ENCODE measurements around the gene CRADD.

The CRADD gene

GRCh38 chr12:93670104-93670503 is 7.1 kb upstream of the CRADD start:
- DNase-seq (ENCODE audit: extremely low read depth in 1 of 2, low read depth in 1 of 2): no peak

GRCh38 chr12:93671044-93671443 is 6.1 kb upstream of the CRADD start:
- DNase-seq (ENCODE audit: extremely low read depth in 1 of 2, low read depth in 1 of 2): no peak

GRCh38 chr12:93673084-93673483 is 4.1 kb upstream of the CRADD start:
- no peak for DNase-seq (ENCODE audit: extremely low read depth in 1 of 2, low read depth in 1 of 2)

- no peak for DNase-seq (ENCODE audit: extremely low read depth in 1 of 2, low read depth in 1 of 2)
Observed at GRCh38 chr12:93674386-93674785, 2.8 kb upstream of the CRADD start.

GRCh38 chr12:93676408-93677194 is 574 bp upstream of the CRADD start:
- no peak for DNase-seq (ENCODE audit: extremely low read depth in 1 of 2, low read depth in 1 of 2)

- no peak for DNase-seq (ENCODE audit: extremely low read depth in 1 of 2, low read depth in 1 of 2)
Observed at GRCh38 chr12:93678779-93679178, 1.6 kb downstream of the CRADD start.

GRCh38 chr12:93679308-93679925 is 2.2 kb downstream of the CRADD start:
- DNase-seq (ENCODE audit: extremely low read depth in 1 of 2, low read depth in 1 of 2): no peak

GRCh38 chr12:93680006-93680405 is 2.8 kb downstream of the CRADD start:
- DNase-seq (ENCODE audit: extremely low read depth in 1 of 2, low read depth in 1 of 2): no peak

GRCh38 chr12:93682846-93683261 is 5.7 kb downstream of the CRADD start:
- no peak for DNase-seq (ENCODE audit: extremely low read depth in 1 of 2, low read depth in 1 of 2)

GRCh38 chr12:93683410-93683809 is 6.2 kb downstream of the CRADD start:
- no peak for DNase-seq (ENCODE audit: extremely low read depth in 1 of 2, low read depth in 1 of 2)

GRCh38 chr12:93684716-93685115 is 7.5 kb downstream of the CRADD start:
- DNase-seq (ENCODE audit: extremely low read depth in 1 of 2, low read depth in 1 of 2): no peak

GRCh38 chr12:93686572-93687356 is 9.6 kb downstream of the CRADD start:
- no peak for DNase-seq (ENCODE audit: extremely low read depth in 1 of 2, low read depth in 1 of 2)

- DNase-seq (ENCODE audit: extremely low read depth in 1 of 2, low read depth in 1 of 2): no peak
Observed at GRCh38 chr12:93689076-93689834, 12.1 kb downstream of the CRADD start.

GRCh38 chr12:93696462-93696861 is 19.3 kb downstream of the CRADD start:
- no peak for DNase-seq (ENCODE audit: extremely low read depth in 1 of 2, low read depth in 1 of 2)

- DNase-seq (ENCODE audit: extremely low read depth in 1 of 2, low read depth in 1 of 2): no peak
Observed at GRCh38 chr12:93698307-93699092, 21.3 kb downstream of the CRADD start.

GRCh38 chr12:93699271-93700145 is 22.3 kb downstream of the CRADD start:
- DNase-seq (ENCODE audit: extremely low read depth in 1 of 2, low read depth in 1 of 2): no peak

GRCh38 chr12:93702707-93703315 is 25.6 kb downstream of the CRADD start:
- DNase-seq (ENCODE audit: extremely low read depth in 1 of 2, low read depth in 1 of 2): no peak

GRCh38 chr12:93704122-93704521 is 26.9 kb downstream of the CRADD start:
- DNase-seq (ENCODE audit: extremely low read depth in 1 of 2, low read depth in 1 of 2): no peak

GRCh38 chr12:93704625-93705024 is 27.4 kb downstream of the CRADD start:
- DNase-seq (ENCODE audit: extremely low read depth in 1 of 2, low read depth in 1 of 2): no peak

Measured in stimulated activated CD8-positive, alpha-beta memory T cell treated with anti-CD3 and anti-CD28 coated beads, Interleukin-7, amount 100 ng/mL, for 48 hours (primary cell).